ENCODE data around the gene KLHL6.
"Not testable (repeated sequence)": the region's sequence is repeated elsewhere in the genome, so short reads cannot be mapped to it uniquely, and the experiment has no call there.

KLHL6 gene

GRCh38 chr3:183475016-183475763 is 80.3 kb downstream of the KLHL6 start:
- no peak overlapping the region for H3K27ac ChIP-seq
- peaks cover 27% of the 10 kb centered on the region for H3K4me1 ChIP-seq
- H3K9ac ChIP-seq, result no peak overlapping the region
- H3K27me3 ChIP-seq, result no peaks in the 10 kb centered on the region
- no peak overlapping the region for H3K4me3 ChIP-seq
- H3K36me3 ChIP-seq, result no peaks in the 10 kb centered on the region
- no peak for TF ChIP-seq Cebpa-rat (IDR thresholded peaks at IDR 0.05)
- no peaks in the 10 kb centered on the region for H4K20me1 ChIP-seq
- H3K4me2 ChIP-seq, result peak overlapping the region; percentile 42
- no peaks in the 10 kb centered on the region for H3K9me3 ChIP-seq

GRCh38 chr3:183473969-183474368 is 81.5 kb downstream of the KLHL6 start:
- Histone ChIP-seq H3K9me3 (no peaks in the 10 kb centered on the region), H3K27ac (no peak overlapping the region), H3K9ac (no peak overlapping the region), H3K4me2 (no peak overlapping the region), H4K20me1 (no peaks in the 10 kb centered on the region), H3K4me3 (no peak overlapping the region), H3K27me3 (no peaks in the 10 kb centered on the region), H3K36me3 (no peaks in the 10 kb centered on the region), H3K4me1 (peaks cover 38% of the 10 kb centered on the region)
- no peak for TF ChIP-seq Cebpa-rat (IDR thresholded peaks at IDR 0.05)

GRCh38 chr3:183472155-183472554 is 83.4 kb downstream of the KLHL6 start:
- Histone ChIP-seq H3K27me3 (no peaks in the 10 kb centered on the region), H3K9ac (no peak overlapping the region), H3K4me3 (no peak overlapping the region), H3K4me1 (peaks cover 28% of the 10 kb centered on the region), H3K9me3 (no peaks in the 10 kb centered on the region), H3K27ac (no peak overlapping the region), H4K20me1 (no peaks in the 10 kb centered on the region), H3K36me3 (no peaks in the 10 kb centered on the region), H3K4me2 (no peak overlapping the region)
- no peak for TF ChIP-seq Cebpa-rat (IDR thresholded peaks at IDR 0.05)

- Histone ChIP-seq H3K4me2 (no peak overlapping the region), H3K27me3 (no peaks in the 10 kb centered on the region), H3K9ac (no peak overlapping the region), H3K36me3 (no peaks in the 10 kb centered on the region), H3K4me1 (peaks cover 12% of the 10 kb centered on the region), H3K9me3 (no peaks in the 10 kb centered on the region), H3K27ac (no peak overlapping the region), H4K20me1 (no peaks in the 10 kb centered on the region), H3K4me3 (no peak overlapping the region)
- TF ChIP-seq Cebpa-rat (IDR thresholded peaks at IDR 0.05), result no peak
Measured at GRCh38 chr3:183468424-183468823, 87.1 kb downstream of the KLHL6 start.

GRCh38 chr3:183466575-183466974 is 88.9 kb downstream of the KLHL6 start:
- no peaks in the 10 kb centered on the region for H3K36me3 ChIP-seq
- no peak overlapping the region for H3K27ac ChIP-seq
- no peak overlapping the region for H3K4me3 ChIP-seq
- no peaks in the 10 kb centered on the region for H3K9me3 ChIP-seq
- no peak overlapping the region for H3K4me2 ChIP-seq
- no peaks in the 10 kb centered on the region for H4K20me1 ChIP-seq
- H3K9ac ChIP-seq, result no peak overlapping the region
- no peaks in the 10 kb centered on the region for H3K27me3 ChIP-seq
- H3K4me1 ChIP-seq, result peaks cover 12% of the 10 kb centered on the region
- TF ChIP-seq Cebpa-rat (IDR thresholded peaks at IDR 0.05), result no peak

GRCh38 chr3:183465710-183466109 is 89.8 kb downstream of the KLHL6 start:
- not testable (repeated sequence) for H3K9me3 ChIP-seq, H3K36me3 ChIP-seq, H3K4me3 ChIP-seq, H3K27me3 ChIP-seq, H4K20me1 ChIP-seq, H3K27ac ChIP-seq, H3K4me2 ChIP-seq, H3K9ac ChIP-seq
- peaks cover 17% of the 10 kb centered on the region for H3K4me1 ChIP-seq

GRCh38 chr3:183464480-183464879 is 91.0 kb downstream of the KLHL6 start:
- Histone ChIP-seq H3K4me1 (peaks cover 15% of the 10 kb centered on the region), H4K20me1 (no peaks in the 10 kb centered on the region), H3K4me2 (no peak overlapping the region), H3K27ac (no peak overlapping the region), H3K27me3 (no peaks in the 10 kb centered on the region), H3K36me3 (no peaks in the 10 kb centered on the region; the same call in 1 of the 2 replicates), H3K4me3 (no peak overlapping the region), H3K9ac (no peak overlapping the region), H3K9me3 (peaks cover 14% of the 10 kb centered on the region)
- TF ChIP-seq Cebpa-rat (IDR thresholded peaks at IDR 0.05), result no peak

GRCh38 chr3:183460081-183461055 is 95.1 kb downstream of the KLHL6 start:
- no peak overlapping the region for H3K4me3 ChIP-seq

GRCh38 chr3:183455089-183455488 is 100.4 kb downstream of the KLHL6 start:
- TF ChIP-seq Cebpa-rat (IDR thresholded peaks at IDR 0.05), result no peak
- peaks cover 35% of the 10 kb centered on the region for H3K36me3 ChIP-seq
- no peak overlapping the region for H3K4me2 ChIP-seq
- H3K27ac ChIP-seq, result no peak overlapping the region
- peaks cover 6% of the 10 kb centered on the region for H3K9me3 ChIP-seq
- H4K20me1 ChIP-seq, result no peaks in the 10 kb centered on the region
- no peaks in the 10 kb centered on the region for H3K4me1 ChIP-seq
- no peak overlapping the region for H3K9ac ChIP-seq
- H3K27me3 ChIP-seq, result no peaks in the 10 kb centered on the region
- H3K4me3 ChIP-seq, result no peak overlapping the region

More at GRCh38 chr3:183460081-183461055, 95.1 kb downstream of the KLHL6 start:
- Histone ChIP-seq H3K9ac (no peak overlapping the region), H3K4me1 (peaks cover 10% of the 10 kb centered on the region), H3K9me3 (peaks cover 14% of the 10 kb centered on the region), H3K4me2 (peak overlapping the region; percentile 46), H3K36me3 (peaks cover under 1% of the 10 kb centered on the region), H3K27me3 (no peaks in the 10 kb centered on the region), H4K20me1 (no peaks in the 10 kb centered on the region), H3K27ac (no peak overlapping the region)
- TF ChIP-seq Cebpa-rat (IDR thresholded peaks at IDR 0.05), result no peak

GRCh38 chr3:183454064-183454463 is 101.4 kb downstream of the KLHL6 start:
- H3K27me3 ChIP-seq, result no peaks in the 10 kb centered on the region
- no peaks in the 10 kb centered on the region for H3K9me3 ChIP-seq
- no peaks in the 10 kb centered on the region for H4K20me1 ChIP-seq
- no peak for TF ChIP-seq Cebpa-rat (IDR thresholded peaks at IDR 0.05)
- no peak overlapping the region for H3K27ac ChIP-seq
- H3K9ac ChIP-seq, result no peak overlapping the region
- peaks cover 5% of the 10 kb centered on the region; the same call in 1 of the 2 replicates for H3K4me1 ChIP-seq
- H3K4me2 ChIP-seq, result no peak overlapping the region
- H3K36me3 ChIP-seq, result peaks cover 35% of the 10 kb centered on the region
- no peak overlapping the region for H3K4me3 ChIP-seq
